Heart left ventricle (tissue), 13 donors: ENCODE data around the gene RASGRP1.

ENCODE experiments used
- CTCF ChIP-seq, 12 donors: fragments of 200-600 bp; sonication (generic) in 4 of 12; IDR thresholded peaks; one replicate each; pipeline versions ENCODE4 v1.5.0 to v1.8.0; 2018 to 2022; ENCODE audit warnings: antibody characterized with exemption in 12 of 12, mild to moderate bottlenecking in 5 of 12
- POLR2A ChIP-seq, 2 donors: fragments of 450-650 bp; IDR thresholded peaks; one replicate each; pipeline ENCODE4 v1.6.1; 2017; ENCODE audit warnings: antibody characterized with exemption in 2 of 2, mild to moderate bottlenecking in 2 of 2, moderate library complexity in 2 of 2
- donor health status: ischemic (EF 13 %, LVEDD 7.1; RV severe dilation, severe dysfunction).
- donor health status: DM: no; HTN: yes; CAD: no.
- donor health status: DM: no; HTN: no; CAD: no.
- donor health status: ischemic (EF 25% LVEDD 6.9; RV normal size, moderate dysfunction).
- donor health status: ischemic (EF 25% LVEDD 5.7; RV mildly dilated, moderate dysfunction).
- donor health status: ischemic (EF 35%, LVEDD 5.7; RV mildly dilated, moderate dysfunction).
- donor health status: nonischemic (EF 11% LVEDD 7.7; RV severe dilation, severe dysfunction).
- donor health status: DM: yes; HTN: yes; CAD: no.
- donor health status: PGD.
- donor health status: ischemic (EF 29% LVEDD 5.4; RV normal size, mild dysfunction).
- donor health status: nonischemic (EF 23%, LVEDD 6.1; RV moderate dilation, normal function).

- TF ChIP-seq CTCF (IDR thresholded peaks at IDR 0.05) (no peak), POLR2A (IDR thresholded peaks at IDR 0.05) (no peak)
Observed at GRCh38 chr15:38559131-38559530, 5.5 kb downstream of the RASGRP1 start.
